SK-N-SH treated with all-trans-retinoic acid at 6 μM for 48 hours (cell line): ENCODE results near the gene UBE4A.

Source experiments
- ATAC-seq: fragments of 200-7000 bp; cut with Tn5 transposase; 3 replicates; pipeline ENCODE4 v1.9.1; 2020; ENCODE audit warnings: mild to moderate bottlenecking, moderate library complexity
- ARNTL ChIP-seq: fragments of 450-650 bp; formaldehyde crosslinking; IDR thresholded peaks from 2 replicates; pipeline ENCODE4 v1.5.0; 2020; ENCODE audit warnings: low read depth, mild to moderate bottlenecking, moderate library complexity, borderline replicate concordance
- BACH2 ChIP-seq: fragments of 250-450 bp; sonication (Bioruptor Pico); IDR thresholded peaks from 2 replicates; pipeline ENCODE4 v1.9.0; 2021; ENCODE audit warnings: mild to moderate bottlenecking, borderline replicate concordance
- CREB5 ChIP-seq: fragments of 250-450 bp; sonication (Bioruptor Pico); IDR thresholded peaks from 2 replicates; pipeline ENCODE4 v1.5.1; 2020; ENCODE audit warnings: low read depth, mild to moderate bottlenecking, moderate library complexity
- CSDC2 ChIP-seq: fragments of 250-450 bp; sonication (Bioruptor Pico); IDR thresholded peaks from 2 replicates; pipeline ENCODE4 v1.5.0; 2020; ENCODE audit warnings: mild to moderate bottlenecking, moderate library complexity
- ESRRG ChIP-seq: fragments of 250-450 bp; sonication (Bioruptor Pico); IDR thresholded peaks from 2 replicates; pipeline ENCODE4 v1.6.1; 2021; ENCODE audit warnings: mild to moderate bottlenecking
- GLIS3 ChIP-seq: fragments of 250-450 bp; sonication (Bioruptor Pico); IDR thresholded peaks from 2 replicates; pipeline ENCODE4 v1.5.0; 2020; ENCODE audit warnings: mild to moderate bottlenecking, moderate library complexity
- OSR1 ChIP-seq: fragments of 250-450 bp; sonication (Bioruptor Pico); IDR thresholded peaks from 2 replicates; pipeline ENCODE4 v1.8.0; 2022; ENCODE audit warnings: moderate library complexity, mild to moderate bottlenecking, inconsistent platforms
- PATZ1 ChIP-seq: fragments of 250-450 bp; sonication (Bioruptor Pico); IDR thresholded peaks from 2 replicates; pipeline ENCODE4 v1.8.0; 2020; ENCODE audit warnings: mild to moderate bottlenecking, moderate library complexity, borderline replicate concordance
- POU6F1 ChIP-seq: fragments of 250-450 bp; sonication (Bioruptor Pico); IDR thresholded peaks from 2 replicates; pipeline ENCODE4 v1.8.0; 2021; ENCODE audit warnings: low read depth, mild to moderate bottlenecking, moderate library complexity, borderline replicate concordance
- PPARA ChIP-seq: fragments of 250-450 bp; sonication (Bioruptor Pico); IDR thresholded peaks from 2 replicates; pipeline ENCODE4 v1.5.0; 2020; ENCODE audit warnings: mild to moderate bottlenecking, borderline replicate concordance
- RARB ChIP-seq: fragments of 250-450 bp; sonication (Bioruptor Pico); IDR thresholded peaks from 2 replicates; pipeline ENCODE4 v1.8.0; 2021; ENCODE audit warnings: mild to moderate bottlenecking, moderate library complexity
- SNAI2 ChIP-seq: fragments of 250-450 bp; sonication (Bioruptor Pico); IDR thresholded peaks from 2 replicates; pipeline ENCODE4 v1.5.0; 2020; ENCODE audit warnings: mild to moderate bottlenecking, moderate library complexity
- TCF4 ChIP-seq: fragments of 250-450 bp; sonication (Bioruptor Pico); IDR thresholded peaks from 2 replicates; pipeline ENCODE4 v1.8.0; 2021; ENCODE audit warnings: mild to moderate bottlenecking, moderate library complexity, borderline replicate concordance
- TOX ChIP-seq: fragments of 250-450 bp; sonication (Bioruptor Pico); IDR thresholded peaks from 2 replicates; pipeline ENCODE4 v1.8.0; 2021; ENCODE audit warnings: mild to moderate bottlenecking, moderate library complexity, borderline replicate concordance
- ZC3H10 ChIP-seq: fragments of 250-450 bp; sonication (Bioruptor Pico); IDR thresholded peaks from 2 replicates; pipeline ENCODE4 v1.5.1; 2021; ENCODE audit warnings: mild to moderate bottlenecking, moderate library complexity
- ZFP3 ChIP-seq: fragments of 250-450 bp; sonication (Bioruptor Pico); IDR thresholded peaks from 2 replicates; pipeline ENCODE4 v1.5.0; 2020; ENCODE audit warnings: mild to moderate bottlenecking, moderate library complexity
- ZFP30 ChIP-seq: fragments of 450-650 bp; formaldehyde crosslinking; IDR thresholded peaks from 2 replicates; pipeline ENCODE4 v1.5.0; 2022; ENCODE audit warnings: mild to moderate bottlenecking, moderate library complexity
- ZNF70 ChIP-seq: fragments of 450-650 bp; formaldehyde crosslinking; IDR thresholded peaks from 2 replicates; pipeline ENCODE4 v1.5.0; 2020; ENCODE audit warnings: mild to moderate bottlenecking, moderate library complexity
- ZNF8 ChIP-seq: fragments of 450-650 bp; formaldehyde crosslinking; IDR thresholded peaks from 2 replicates; pipeline ENCODE4 v1.5.0; 2020; ENCODE audit warnings: mild to moderate bottlenecking, moderate library complexity
- TF ChIP-seq, protein P1 (sequence below): fragments of 250-450 bp; sonication (Bioruptor Pico); IDR thresholded peaks from 2 replicates; pipeline ENCODE4 v1.5.0; 2020; ENCODE audit warnings: mild to moderate bottlenecking, moderate library complexity
- TF ChIP-seq, protein P2 (sequence below): fragments of 250-450 bp; sonication (Bioruptor Pico); IDR thresholded peaks from 2 replicates; pipeline ENCODE4 v1.5.1; 2021; ENCODE audit warnings: mild to moderate bottlenecking, moderate library complexity

The UBE4A gene

GRCh38 chr11:118311518-118311917 is 47.9 kb upstream of the UBE4A start:
- TF ChIP-seq TOX = no peak
- TF ChIP-seq CREB5 (CRISPR knock-in tag) = no peak
- no peak for TF ChIP-seq ZNF70 (CRISPR knock-in tag)
- TF ChIP-seq BACH2 = no peak
- TF ChIP-seq POU6F1 (CRISPR knock-in tag) = no peak
- TF ChIP-seq, protein P1, sequence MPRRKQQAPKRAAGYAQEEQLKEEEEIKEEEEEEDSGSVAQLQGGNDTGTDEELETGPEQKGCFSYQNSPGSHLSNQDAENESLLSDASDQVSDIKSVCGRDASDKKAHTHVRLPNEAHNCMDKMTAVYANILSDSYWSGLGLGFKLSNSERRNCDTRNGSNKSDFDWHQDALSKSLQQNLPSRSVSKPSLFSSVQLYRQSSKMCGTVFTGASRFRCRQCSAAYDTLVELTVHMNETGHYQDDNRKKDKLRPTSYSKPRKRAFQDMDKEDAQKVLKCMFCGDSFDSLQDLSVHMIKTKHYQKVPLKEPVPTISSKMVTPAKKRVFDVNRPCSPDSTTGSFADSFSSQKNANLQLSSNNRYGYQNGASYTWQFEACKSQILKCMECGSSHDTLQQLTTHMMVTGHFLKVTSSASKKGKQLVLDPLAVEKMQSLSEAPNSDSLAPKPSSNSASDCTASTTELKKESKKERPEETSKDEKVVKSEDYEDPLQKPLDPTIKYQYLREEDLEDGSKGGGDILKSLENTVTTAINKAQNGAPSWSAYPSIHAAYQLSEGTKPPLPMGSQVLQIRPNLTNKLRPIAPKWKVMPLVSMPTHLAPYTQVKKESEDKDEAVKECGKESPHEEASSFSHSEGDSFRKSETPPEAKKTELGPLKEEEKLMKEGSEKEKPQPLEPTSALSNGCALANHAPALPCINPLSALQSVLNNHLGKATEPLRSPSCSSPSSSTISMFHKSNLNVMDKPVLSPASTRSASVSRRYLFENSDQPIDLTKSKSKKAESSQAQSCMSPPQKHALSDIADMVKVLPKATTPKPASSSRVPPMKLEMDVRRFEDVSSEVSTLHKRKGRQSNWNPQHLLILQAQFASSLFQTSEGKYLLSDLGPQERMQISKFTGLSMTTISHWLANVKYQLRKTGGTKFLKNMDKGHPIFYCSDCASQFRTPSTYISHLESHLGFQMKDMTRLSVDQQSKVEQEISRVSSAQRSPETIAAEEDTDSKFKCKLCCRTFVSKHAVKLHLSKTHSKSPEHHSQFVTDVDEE (CRISPR knock-in tag) = no peak
- no peak for TF ChIP-seq PATZ1
- TF ChIP-seq CSDC2 = no peak
- TF ChIP-seq OSR1 = no peak
- TF ChIP-seq ARNTL (CRISPR knock-in tag) = no peak
- TF ChIP-seq, protein P2, sequence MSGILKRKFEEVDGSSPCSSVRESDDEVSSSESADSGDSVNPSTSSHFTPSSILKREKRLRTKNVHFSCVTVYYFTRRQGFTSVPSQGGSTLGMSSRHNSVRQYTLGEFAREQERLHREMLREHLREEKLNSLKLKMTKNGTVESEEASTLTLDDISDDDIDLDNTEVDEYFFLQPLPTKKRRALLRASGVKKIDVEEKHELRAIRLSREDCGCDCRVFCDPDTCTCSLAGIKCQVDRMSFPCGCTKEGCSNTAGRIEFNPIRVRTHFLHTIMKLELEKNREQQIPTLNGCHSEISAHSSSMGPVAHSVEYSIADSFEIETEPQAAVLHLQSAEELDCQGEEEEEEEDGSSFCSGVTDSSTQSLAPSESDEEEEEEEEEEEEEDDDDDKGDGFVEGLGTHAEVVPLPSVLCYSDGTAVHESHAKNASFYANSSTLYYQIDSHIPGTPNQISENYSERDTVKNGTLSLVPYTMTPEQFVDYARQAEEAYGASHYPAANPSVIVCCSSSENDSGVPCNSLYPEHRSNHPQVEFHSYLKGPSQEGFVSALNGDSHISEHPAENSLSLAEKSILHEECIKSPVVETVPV = no peak
- no peak for TF ChIP-seq ZFP30
- no peak for TF ChIP-seq GLIS3
- TF ChIP-seq ZNF8 (CRISPR knock-in tag) = no peak
- TF ChIP-seq TCF4 (CRISPR knock-in tag) = no peak
- TF ChIP-seq ZC3H10 (CRISPR knock-in tag) = no peak
- no peak for TF ChIP-seq SNAI2
- ATAC-seq = no peak

GRCh38 chr11:118312328-118312727 is 47.1 kb upstream of the UBE4A start:
- no peak for ATAC-seq
- TF ChIP-seq ZFP3 (CRISPR knock-in tag) (no peak), TOX (no peak), PPARA (no peak), PATZ1 (no peak), GLIS3 (no peak), SNAI2 (no peak), ZFP30 (no peak), BACH2 (no peak), POU6F1 (CRISPR knock-in tag) (no peak), ESRRG (CRISPR knock-in tag) (no peak), OSR1 (no peak), ZC3H10 (CRISPR knock-in tag) (no peak), RARB (CRISPR knock-in tag) (no peak), CREB5 (CRISPR knock-in tag) (no peak)
- TF ChIP-seq, protein P2 = no peak
